Breast epithelium (tissue), 4 donors: ENCODE data around the gene EXO5. TPM values are rescaled to one million over a fixed set of nuclear protein-coding genes. Genes with fewer than 3 reads are reported as not detected.

ENCODE experiments used
- DNase-seq, 2 donors: peaks; one replicate each; pipeline ENCODE4 v3.0.0-alpha.2; 2019; ENCODE audit warnings: low spot score in 2 of 2
- H3K27ac ChIP-seq, 2 donors: fragments of 200-600 bp; sonication (generic) in 1 of 2; one replicate each; pipeline ENCODE4 v1.5.1; 2016 to 2019; ENCODE audit warnings: mild to moderate bottlenecking in 1 of 2
- H3K27me3 ChIP-seq, 2 donors: fragments of 200-600 bp; sonication (generic) in 1 of 2; one replicate each; pipeline versions ENCODE4 v1.5.1 to v1.6.0; 2017 to 2019; ENCODE audit warnings: control low read depth in 1 of 2, mild to moderate bottlenecking in 1 of 2
- H3K36me3 ChIP-seq: fragments of 200-600 bp; one replicate; pipeline ENCODE4 v1.5.1; 2019
- H3K4me1 ChIP-seq, 2 donors: fragments of 200-600 bp; sonication (generic); one replicate each; pipeline ENCODE4 v1.5.1; 2016 to 2019; ENCODE audit warnings: control low read depth in 1 of 2
- H3K4me3 ChIP-seq, 3 donors: fragments of 200-600 bp; sonication (generic); 1 replicate in 2 of 3; 2 replicates in 1 of 3; pipeline ENCODE4 v1.5.1; 2016 to 2019; ENCODE audit warnings: mild to moderate bottlenecking in 3 of 3, moderate library complexity in 2 of 3
- H3K9me3 ChIP-seq, 2 donors: fragments of 200-600 bp; sonication (generic) in 1 of 2; one replicate each; pipeline ENCODE4 v1.5.1; 2016 to 2019; ENCODE audit warnings: control low read depth in 1 of 2
- CTCF ChIP-seq, 3 donors: fragments of 450-650 bp; IDR thresholded peaks; one replicate each; pipeline ENCODE4 v1.5.1; 2016 to 2017; ENCODE audit warnings: antibody characterized with exemption in 3 of 3, mild to moderate bottlenecking in 3 of 3, moderate library complexity in 3 of 3
- POLR2A ChIP-seq: fragments of 450-650 bp; IDR thresholded peaks from one replicate; pipeline ENCODE4 v1.6.1; 2016; ENCODE audit warnings: antibody characterized with exemption, mild to moderate bottlenecking, moderate library complexity
- POLR2AphosphoS5 ChIP-seq, 3 donors: sonication (generic); formaldehyde crosslinking; IDR thresholded peaks; one replicate each; pipeline ENCODE4 v1.6.1; 2017; ENCODE audit warnings: antibody characterized with exemption in 3 of 3
- intact Hi-C: fragments of 100-400 bp; cut with DNase I; formaldehyde crosslinking; loops from one replicate; pipeline ENCODE4 v1.15.1; 2023; ENCODE audit warnings: low total_unique reads
- total RNA-seq, 3 donors: library from RNA; depleted of rRNA; stranded (reverse); fragments of >200 nt; gene quantifications; one replicate each; pipeline ENCODE4 v1.1.0, GENCODE V29; 2016

Gene EXO5
- total RNA-seq, 3 donors from 2014 or later: 5.6 to 16.7 (median 11.5) TPM

- TF ChIP-seq POLR2AphosphoS5 (IDR thresholded peaks at IDR 0.05) (peak; percentile 42 to 68 (median 66)), CTCF (IDR thresholded peaks at IDR 0.05) (no peak)
- Histone ChIP-seq H3K4me1 (no peaks in the 10 kb centered on the region), H3K9me3 (no peaks in the 10 kb centered on the region), H3K36me3 (no peaks in the 10 kb centered on the region), H3K27ac (peak within 1 kb of the TSS; percentile 79 to 87), H3K4me3 (peak within 1 kb of the TSS; percentile 54 to 73 (median 71)), H3K27me3 (no peaks in the 10 kb centered on the region)
- peak; percentile 73 to 78 for DNase-seq
- intact Hi-C loops: no loop called here
Measured at GRCh38 chr1:40531381-40532061, 23.0 kb downstream of the EXO5 start, which contains the start of gene ZNF684. ZNF684 (plus strand) TSS chr1:40531637; CDS start chr1:40533167, 1,530 bp downstream.

GRCh38 chr1:40532062-40532389 lies 23.5 kb downstream of the EXO5 start:
- H3K36me3 ChIP-seq: no peaks in the 10 kb centered on the region
- intact Hi-C loops: no loop called here
- H3K9me3 ChIP-seq: no peaks in the 10 kb centered on the region
- no peaks in the 10 kb centered on the region for H3K27me3 ChIP-seq
- TF ChIP-seq POLR2AphosphoS5 (IDR thresholded peaks at IDR 0.05) (no peak), POLR2A (no peak), CTCF (IDR thresholded peaks at IDR 0.05) (no peak)
- no peak for DNase-seq
- H3K4me3 ChIP-seq: peak overlapping the region; percentile 54 to 73 (median 71)
- H3K4me1 ChIP-seq: no peaks in the 10 kb centered on the region
- peak overlapping the region; percentile 79 to 87 for H3K27ac ChIP-seq

GRCh38 chr1:40532844-40533424 lies 24.4 kb downstream of the EXO5 start:
- TF ChIP-seq CTCF (IDR thresholded peaks at IDR 0.05) (peak in 1 of 3 donors; percentile 17), POLR2AphosphoS5 (IDR thresholded peaks at IDR 0.05) (no peak)
- no peaks in the 10 kb centered on the region for H3K36me3 ChIP-seq
- intact Hi-C loops: no loop called here

GRCh38 chr1:40534589-40534988 lies 26.0 kb downstream of the EXO5 start:
- no peak overlapping the region for H3K4me3 ChIP-seq
- no peaks in the 10 kb centered on the region for H3K4me1 ChIP-seq
- H3K9me3 ChIP-seq: no peaks in the 10 kb centered on the region
- no peaks in the 10 kb centered on the region for H3K27me3 ChIP-seq
- no peaks in the 10 kb centered on the region for H3K36me3 ChIP-seq
- no peak for DNase-seq
- intact Hi-C loops: no loop called here
- H3K27ac ChIP-seq: no peak overlapping the region
- TF ChIP-seq POLR2AphosphoS5 (IDR thresholded peaks at IDR 0.05): no peak

More at GRCh38 chr1:40532844-40533424, 24.4 kb downstream of the EXO5 start:
- no peak for DNase-seq
- Histone ChIP-seq H3K27ac (no peak overlapping the region), H3K4me3 (no peak overlapping the region), H3K9me3 (no peaks in the 10 kb centered on the region), H3K4me1 (no peaks in the 10 kb centered on the region), H3K27me3 (no peaks in the 10 kb centered on the region)

- no peaks in the 10 kb centered on the region for H3K36me3 ChIP-seq
- no peak overlapping the region for H3K27ac ChIP-seq
- TF ChIP-seq POLR2AphosphoS5 (IDR thresholded peaks at IDR 0.05): no peak
- no peak for TF ChIP-seq CTCF (IDR thresholded peaks at IDR 0.05)
- TF ChIP-seq POLR2A: no peak
- H3K9me3 ChIP-seq: no peaks in the 10 kb centered on the region
- intact Hi-C loops: no loop called here
- DNase-seq: no peak
- H3K4me3 ChIP-seq: no peak overlapping the region
- no peaks in the 10 kb centered on the region for H3K4me1 ChIP-seq
- H3K27me3 ChIP-seq: no peaks in the 10 kb centered on the region
Measured at GRCh38 chr1:40535732-40536131, 27.2 kb downstream of the EXO5 start.
